PC-9 (cell line): ENCODE data around the gene MCCD1. TPM values are rescaled to one million over a fixed set of nuclear protein-coding genes. Genes with fewer than 3 reads are reported as not detected.

Experiments
- BruUV-seq: library from RNA; stranded (reverse); fragments of 400-500 nt; replicated peaks from 2 replicates; lab custom pipeline; 2021; lab: Mats Ljungman, UMichigan
- CTCF ChIA-PET: fragments of 300-600 bp; sonication (Branson Sonifier 250); formaldehyde crosslinking; loops from one replicate; lab custom pipeline; 2022; ENCODE audit warnings: antibody characterized with exemption; lab: Charles Lee
- POLR2A ChIA-PET: fragments of 300-600 bp; sonication (Branson Sonifier 250); formaldehyde crosslinking; loops from one replicate; lab custom pipeline; 2022; ENCODE audit warnings: antibody characterized with exemption; ENCODE audit not compliant: unreplicated experiment; lab: Charles Lee
- DNase-seq, 2 experiments: peaks; one replicate each; pipeline versions ENCODE4 v3.0.0 to v3.0.0-alpha.2; 2015 to 2022; ENCODE audit warnings: mixed read lengths in 1 of 2
- H2AFZ ChIP-seq: fragments of 200-600 bp; sonication (generic); 2 replicates; pipeline ENCODE4 v1.8.1; 2017; ENCODE audit warnings: antibody characterized with exemption
- H3F3A ChIP-seq: fragments of 200-600 bp; sonication (generic); 2 replicates; pipeline ENCODE4 v1.8.1; 2017; ENCODE audit warnings: antibody characterized with exemption, mild to moderate bottlenecking, low read depth; ENCODE audit not compliant: insufficient read depth
- H3K27ac ChIP-seq: fragments of 200-600 bp; sonication (generic); 2 replicates; pipeline ENCODE4 v1.6.1; 2016; ENCODE audit warnings: mixed run types
- H3K27me3 ChIP-seq: fragments of 200-600 bp; sonication (generic); 2 replicates; pipeline ENCODE4 v1.6.1; 2016; ENCODE audit warnings: low read depth, mixed run types; ENCODE audit not compliant: insufficient read depth
- H3K36me3 ChIP-seq: fragments of 200-600 bp; sonication (generic); 2 replicates; pipeline ENCODE4 v1.6.1; 2016; ENCODE audit warnings: low read depth, mixed run types
- H3K4me1 ChIP-seq: fragments of 200-600 bp; sonication (generic); replicated peaks from 2 replicates; pipeline ENCODE4 v1.6.1; 2016; ENCODE audit warnings: mixed run types; ENCODE audit not compliant: insufficient read depth
- H3K4me2 ChIP-seq: fragments of 200-600 bp; sonication (generic); 2 replicates; pipeline ENCODE4 v1.6.1; 2017; ENCODE audit warnings: mixed run types
- H3K4me3 ChIP-seq: fragments of 200-600 bp; sonication (generic); 2 replicates; pipeline ENCODE4 v1.6.1; 2016; ENCODE audit warnings: mixed run types
- H3K79me2 ChIP-seq: fragments of 200-600 bp; sonication (generic); 2 replicates; pipeline ENCODE4 v1.6.1; 2017; ENCODE audit warnings: low read depth, mixed run types
- H3K9me2 ChIP-seq: fragments of 200-600 bp; sonication (generic); 2 replicates; pipeline ENCODE4 v1.8.1; 2017; ENCODE audit warnings: mild to moderate bottlenecking; ENCODE audit not compliant: insufficient read depth
- H3K9me3 ChIP-seq: fragments of 200-600 bp; sonication (generic); 2 replicates; pipeline ENCODE4 v1.8.1; 2016; ENCODE audit warnings: low read depth; ENCODE audit not compliant: insufficient read depth
- H4K20me1 ChIP-seq: fragments of 200-600 bp; sonication (generic); 2 replicates; pipeline ENCODE4 v1.8.1; 2017; ENCODE audit not compliant: insufficient read depth
- EZH2 ChIP-seq: fragments of 200-600 bp; sonication (generic); IDR thresholded peaks from 2 replicates; pipeline ENCODE4 v1.8.0; 2017; ENCODE audit warnings: antibody characterized with exemption, low read depth
- intact Hi-C: fragments of 100-400 bp; cut with micrococcal nuclease; formaldehyde crosslinking; loops from one replicate; pipeline ENCODE4 v1.10.0; 2022; ENCODE audit not compliant: unreplicated experiment
- total RNA-seq: library from RNA; stranded (reverse); gene quantifications from 2 replicates; pipeline ENCODE4 v1.2.3, GENCODE V29; 2021
- TF ChIP-seq, protein P1 (sequence below): fragments of 200-600 bp; sonication (generic); conservative IDR thresholded peaks from 2 replicates; pipeline ENCODE4 v1.6.1; 2017; ENCODE audit warnings: mixed run types, antibody characterized with exemption, mild to moderate bottlenecking, moderate library complexity

Gene MCCD1
- total RNA-seq, 1 experiment from 2014 or later: not detected

DNA sequence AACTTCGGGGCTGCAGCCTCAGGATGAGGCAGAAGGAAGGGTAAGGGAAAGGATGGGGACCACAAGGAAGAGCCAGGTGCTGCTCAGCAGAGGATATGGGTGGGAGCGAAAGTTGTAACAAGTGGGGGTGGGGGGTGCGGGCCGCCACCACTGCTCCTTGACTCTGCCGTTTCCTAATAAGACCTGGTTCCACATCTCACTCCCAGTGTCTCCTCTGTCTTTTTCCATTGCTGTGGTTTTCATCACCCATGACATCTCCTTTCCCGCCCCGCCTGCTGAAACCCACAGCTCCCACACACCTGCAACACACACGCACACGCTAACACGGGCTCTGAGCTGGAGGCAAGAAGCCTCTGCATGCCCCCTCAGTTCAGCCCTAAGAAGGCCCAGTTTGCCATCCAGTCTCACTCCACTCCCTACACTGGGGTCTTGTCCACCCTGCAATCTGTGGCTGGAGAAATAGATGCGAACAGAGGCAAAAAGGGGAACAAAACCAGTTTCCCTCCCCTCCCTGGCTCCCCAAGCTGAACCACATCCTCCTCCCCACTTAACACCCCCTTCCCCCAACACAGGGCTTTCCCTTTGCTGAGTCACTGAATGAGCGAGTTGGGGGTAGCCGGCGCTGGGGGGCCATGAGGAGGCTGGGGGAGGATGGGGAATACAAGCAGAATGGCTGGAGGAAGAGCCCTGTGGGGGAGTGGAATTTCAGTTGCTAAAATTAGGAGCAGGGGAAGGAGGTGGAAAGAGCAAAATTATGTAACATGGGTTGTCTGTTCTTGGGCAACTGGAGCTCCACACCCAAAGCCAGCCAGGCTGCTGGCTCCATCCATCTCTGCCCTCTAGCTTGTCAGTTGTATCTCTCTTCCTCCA lies 30.1 kb downstream of the MCCD1 start:
- 0 out of 2 replicates have a peak, but pooled peaks cover 3% of the 10 kb centered on the region for H3K79me2 ChIP-seq
- no peak overlapping the region for H3K4me2 ChIP-seq
- no TSS peak for BruUV-seq
- H3F3A ChIP-seq: peaks cover 18% of the 10 kb centered on the region; the same call in 1 of the 2 replicates
- H2AFZ ChIP-seq: no peak overlapping the region
- H3K4me3 ChIP-seq: no peak overlapping the region
- intact Hi-C loops: no loop called here
- no peaks in the 10 kb centered on the region for H3K27me3 ChIP-seq
- ChIA-PET CTCF (interaction anchor here (0.7 kb wide), 1 partner anchor 13 kb away, joined by 5 read pairs; the partner anchor contains the start of gene ATP6V1G2), POLR2A (interaction anchor here (0.5 kb wide), 1 partner anchor 1413 kb away, joined by 7 read pairs; no protein-coding TSS in a partner anchor)
- no peak for TF ChIP-seq EZH2
- TF ChIP-seq, protein P1, sequence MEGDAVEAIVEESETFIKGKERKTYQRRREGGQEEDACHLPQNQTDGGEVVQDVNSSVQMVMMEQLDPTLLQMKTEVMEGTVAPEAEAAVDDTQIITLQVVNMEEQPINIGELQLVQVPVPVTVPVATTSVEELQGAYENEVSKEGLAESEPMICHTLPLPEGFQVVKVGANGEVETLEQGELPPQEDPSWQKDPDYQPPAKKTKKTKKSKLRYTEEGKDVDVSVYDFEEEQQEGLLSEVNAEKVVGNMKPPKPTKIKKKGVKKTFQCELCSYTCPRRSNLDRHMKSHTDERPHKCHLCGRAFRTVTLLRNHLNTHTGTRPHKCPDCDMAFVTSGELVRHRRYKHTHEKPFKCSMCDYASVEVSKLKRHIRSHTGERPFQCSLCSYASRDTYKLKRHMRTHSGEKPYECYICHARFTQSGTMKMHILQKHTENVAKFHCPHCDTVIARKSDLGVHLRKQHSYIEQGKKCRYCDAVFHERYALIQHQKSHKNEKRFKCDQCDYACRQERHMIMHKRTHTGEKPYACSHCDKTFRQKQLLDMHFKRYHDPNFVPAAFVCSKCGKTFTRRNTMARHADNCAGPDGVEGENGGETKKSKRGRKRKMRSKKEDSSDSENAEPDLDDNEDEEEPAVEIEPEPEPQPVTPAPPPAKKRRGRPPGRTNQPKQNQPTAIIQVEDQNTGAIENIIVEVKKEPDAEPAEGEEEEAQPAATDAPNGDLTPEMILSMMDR: no peak
- H3K9me3 ChIP-seq: no peaks in the 10 kb centered on the region
- 0 out of 2 replicates have a peak, but pooled peaks cover 6% of the 10 kb centered on the region for H3K36me3 ChIP-seq
- peak overlapping the region; percentile 33; the same call in 1 of the 2 replicates for H3K27ac ChIP-seq
- H3K9me2 ChIP-seq: no peaks in the 10 kb centered on the region
- H4K20me1 ChIP-seq: 0 out of 2 replicates have a peak, but pooled peaks cover 4% of the 10 kb centered on the region
- no peak for DNase-seq
- peaks cover 15% of the 10 kb centered on the region for H3K4me1 ChIP-seq

DNA sequence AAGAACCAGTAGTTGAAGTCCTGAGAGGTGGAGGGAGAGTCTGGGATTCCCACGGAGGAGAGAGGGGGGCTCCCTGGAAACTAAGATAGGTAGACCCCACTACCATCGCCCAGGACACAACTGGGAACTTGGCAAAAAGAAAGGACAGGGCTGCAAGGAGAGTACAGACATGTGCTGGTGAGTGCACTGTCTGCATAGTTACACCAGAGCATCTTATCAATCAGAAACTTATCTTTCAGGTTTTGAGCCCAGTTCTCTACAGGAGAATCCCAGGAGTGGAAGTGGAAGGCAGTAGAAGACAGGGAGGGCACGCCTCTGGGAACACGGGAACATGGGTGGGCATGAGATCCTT lies 30.8 kb downstream of the MCCD1 start:
- DNase-seq: no peak
- H2AFZ ChIP-seq: no peak overlapping the region
- CTCF ChIA-PET: no interaction called here

More for the DNA sequence above, 30.8 kb downstream of the MCCD1 start:
- POLR2A ChIA-PET: interaction anchor here (0.6 kb wide), 1 partner anchor 1032 kb away, joined by 7 read pairs; no protein-coding TSS in a partner anchor
- Histone ChIP-seq H3K27ac (peak overlapping the region; percentile 33; the same call in 1 of the 2 replicates), H3K9me2 (no peaks in the 10 kb centered on the region), H3K27me3 (no peaks in the 10 kb centered on the region), H3F3A (peaks cover 11% of the 10 kb centered on the region; the same call in 1 of the 2 replicates), H3K9me3 (no peaks in the 10 kb centered on the region), H3K79me2 (0 out of 2 replicates have a peak, but pooled peaks cover under 1% of the 10 kb centered on the region), H3K4me3 (no peak overlapping the region), H3K4me2 (peak overlapping the region; percentile 42; the same call in 1 of the 2 replicates), H4K20me1 (0 out of 2 replicates have a peak, but pooled peaks cover 3% of the 10 kb centered on the region), H3K36me3 (0 out of 2 replicates have a peak, but pooled peaks cover 3% of the 10 kb centered on the region), H3K4me1 (peaks cover 15% of the 10 kb centered on the region)
- intact Hi-C loops: no loop called here
- TF ChIP-seq EZH2: no peak
- TF ChIP-seq, protein P1: no peak
- no TSS peak for BruUV-seq
